Testis (tissue), 2 donors: ENCODE results near the gene HMCN2.

Source experiments
- CTCF ChIP-seq, 3 experiments: fragments of 450-650 bp in 2 of 3; fragments of 200-600 bp in 1 of 3; sonication (generic) in 1 of 3; IDR thresholded peaks; one replicate each; pipeline ENCODE4 v1.5.1; 2016 to 2019; ENCODE audit warnings: antibody characterized with exemption in 3 of 3, mild to moderate bottlenecking in 2 of 3, moderate library complexity in 1 of 3
- POLR2A ChIP-seq: fragments of 450-650 bp; IDR thresholded peaks from one replicate; pipeline ENCODE4 v1.6.1; 2017; ENCODE audit warnings: antibody characterized with exemption, mild to moderate bottlenecking, moderate library complexity

- TF ChIP-seq POLR2A = no peak
- no peak for TF ChIP-seq CTCF (IDR thresholded peaks at IDR 0.05)
Measured at GRCh38 chr9:130442746-130443455, 177.3 kb downstream of the HMCN2 start.
